HCT116 (cell line): ENCODE data around the gene CPOX. TPM values are rescaled to one million over a fixed set of nuclear protein-coding genes. Genes with fewer than 3 reads are reported as not detected.

Source experiments
- ATAC-seq: fragments of 200-7000 bp; cut with Tn5 transposase; 2 replicates; pipeline ENCODE4 v1.9.1; 2020; ENCODE audit warnings: mild to moderate bottlenecking, moderate library complexity
- BruUV-seq: library from RNA; stranded (reverse); fragments of 400-500 nt; replicated peaks from 2 replicates; lab custom pipeline; 2021; lab: Mats Ljungman, UMichigan
- CTCF ChIA-PET: fragments of 300-600 bp; sonication (Branson Sonifier 250); formaldehyde crosslinking; loops from one replicate; lab custom pipeline; 2021; ENCODE audit warnings: antibody characterized with exemption; lab: Charles Lee
- POLR2A ChIA-PET: fragments of 300-600, 350-600 bp; sonication (Branson Sonifier 250); formaldehyde crosslinking; loops from one replicate; lab custom pipeline; 2021; ENCODE audit warnings: antibody characterized with exemption; lab: Charles Lee
- RAD21 ChIA-PET, 2 experiments: fragments of 300-600 bp; sonication (Branson Sonifier 250); formaldehyde crosslinking; loops; one replicate each; lab custom pipeline; 2023; ENCODE audit warnings: low total read pairs in 2 of 2; ENCODE audit not compliant: uncharacterized antibody in 2 of 2, unreplicated experiment in 2 of 2, low non-redundant PET in 1 of 2; lab: Charles Lee
- DNase-seq: peaks from one replicate; pipeline ENCODE4 v3.0.0-alpha.2; 2010; ENCODE audit warnings: low read depth, low spot score
- H2AFZ ChIP-seq: fragments of 200-600 bp; shearing (Covaris generic), sonication (generic); 2 replicates; pipeline ENCODE4 v1.6.1; 2017; ENCODE audit warnings: low read depth, mixed run types, mixed read lengths, antibody characterized with exemption, low read length; ENCODE audit not compliant: poor library complexity, severe bottlenecking
- H3K27ac ChIP-seq: 2 replicates; pipeline ENCODE4 v1.5.1; 2012; ENCODE audit warnings: low read depth, low read length
- H3K27me3 ChIP-seq: fragments of 200-600 bp; sonication (generic); 2 replicates; pipeline ENCODE4 v1.6.1; 2016; ENCODE audit warnings: mixed run types, low read length, mixed read lengths; ENCODE audit not compliant: insufficient read depth
- H3K36me3 ChIP-seq, 2 experiments: fragments of 200-500 bp in 1 of 2; fragments of 200-600 bp in 1 of 2; sonication (Bioruptor generic) in 1 of 2; sonication (generic) in 1 of 2; 2 replicates each; pipeline versions ENCODE4 v1.5.1 to v1.6.1; 2014 to 2016; ENCODE audit warnings: low read length in 2 of 2, inconsistent platforms in 1 of 2, mixed read lengths in 1 of 2, mixed run types in 1 of 2; ENCODE audit not compliant: insufficient read depth in 2 of 2, control insufficient read depth in 1 of 2
- H3K4me1 ChIP-seq, 2 experiments: fragments of 200-600 bp in 1 of 2; sonication (generic) in 1 of 2; 2 replicates each; pipeline versions ENCODE4 v1.5.1 to v1.6.1; 2012 to 2017; ENCODE audit warnings: low read length in 2 of 2, inconsistent platforms in 1 of 2, mild to moderate bottlenecking in 1 of 2, mixed read lengths in 1 of 2, mixed run types in 1 of 2, moderate library complexity in 1 of 2; ENCODE audit not compliant: insufficient read depth in 2 of 2, control insufficient read depth in 1 of 2
- H3K4me2 ChIP-seq: fragments of 200-600 bp; sonication (generic); 2 replicates; pipeline ENCODE4 v1.6.1; 2017; ENCODE audit warnings: mixed run types, low read length, mixed read lengths
- H3K4me3 ChIP-seq, 2 experiments: fragments of 200-600 bp in 1 of 2; sonication (generic) in 1 of 2; replicated peaks in 1 of 2; 2 replicates each; pipeline ENCODE4 v1.5.1; 2011 to 2016; ENCODE audit warnings: low read length in 2 of 2, control low read depth in 1 of 2, low read depth in 1 of 2, mild to moderate bottlenecking in 1 of 2, mixed read lengths in 1 of 2, mixed run types in 1 of 2
- H3K79me2 ChIP-seq: fragments of 200-600 bp; sonication (generic); 2 replicates; pipeline ENCODE4 v1.6.1; 2017; ENCODE audit warnings: mild to moderate bottlenecking, mixed run types, low read length, moderate library complexity, mixed read lengths; ENCODE audit not compliant: insufficient read depth
- H3K9ac ChIP-seq: fragments of 200-600 bp; sonication (generic); 2 replicates; pipeline ENCODE4 v1.6.1; 2016; ENCODE audit warnings: low read length, mixed read lengths
- H3K9me2 ChIP-seq: fragments of 200-600 bp; sonication (generic), shearing (Covaris generic); 2 replicates; pipeline ENCODE4 v1.6.1; 2017; ENCODE audit warnings: mixed run types, mild to moderate bottlenecking, moderate library complexity; ENCODE audit not compliant: insufficient read depth
- H3K9me3 ChIP-seq, 2 experiments: fragments of 200-500 bp in 1 of 2; fragments of 200-600 bp in 1 of 2; sonication (Bioruptor generic) in 1 of 2; sonication (generic) in 1 of 2; 2 replicates each; pipeline ENCODE4 v1.6.1; 2014 to 2017; ENCODE audit warnings: low read length in 2 of 2, mixed read lengths in 2 of 2, inconsistent platforms in 1 of 2, low read depth in 1 of 2, mild to moderate bottlenecking in 1 of 2, mixed run types in 1 of 2, moderate library complexity in 1 of 2; ENCODE audit not compliant: control insufficient read depth in 1 of 2, insufficient read depth in 1 of 2
- H4K20me1 ChIP-seq: fragments of 200-600 bp; sonication (generic), shearing (Covaris generic); 2 replicates; pipeline ENCODE4 v1.6.1; 2017; ENCODE audit warnings: mixed run types, mild to moderate bottlenecking, moderate library complexity; ENCODE audit not compliant: insufficient read depth
- CEBPB ChIP-seq: IDR thresholded peaks from 2 replicates; pipeline ENCODE4 v1.6.1; 2012; ENCODE audit warnings: low read depth
- CTCF ChIP-seq, 3 experiments: fragments of 200-600 bp in 1 of 3; sonication (generic) in 1 of 3; IDR thresholded peaks in 2 of 3; conservative IDR thresholded peaks in 1 of 3; 2 replicates each; pipeline ENCODE4 v1.5.1; 2012 to 2017; ENCODE audit warnings: low read depth in 2 of 3, low read length in 2 of 3, antibody characterized with exemption in 1 of 3, borderline replicate concordance in 1 of 3, control low read depth in 1 of 3, mild to moderate bottlenecking in 1 of 3, mixed read lengths in 1 of 3, mixed run types in 1 of 3, moderate library complexity in 1 of 3; ENCODE audit not compliant: insufficient read depth in 1 of 3
- EZH2phosphoT487 ChIP-seq: fragments of 200-600 bp; IDR thresholded peaks from 2 replicates; pipeline ENCODE4 v1.6.1; 2018; ENCODE audit warnings: antibody characterized with exemption, borderline replicate concordance
- MAX ChIP-seq: IDR thresholded peaks from 2 replicates; pipeline ENCODE4 v1.6.1; 2012
- POLR2A ChIP-seq: IDR thresholded peaks from 2 replicates; pipeline ENCODE4 v1.7.0; 2011; ENCODE audit warnings: borderline replicate concordance; ENCODE audit not compliant: insufficient read depth, insufficient read length; ENCODE audit errors: extremely low read depth
- POLR2AphosphoS5 ChIP-seq: IDR thresholded peaks from 2 replicates; pipeline ENCODE4 v1.6.1; 2011; ENCODE audit warnings: mild to moderate bottlenecking, low read depth, low read length, moderate library complexity
- REST ChIP-seq: IDR thresholded peaks from 2 replicates; pipeline ENCODE4 v1.6.1; 2012; ENCODE audit warnings: low read depth
- SIN3A ChIP-seq: IDR thresholded peaks from 2 replicates; pipeline ENCODE4 v1.6.1; 2012; ENCODE audit warnings: low read depth
- YY1 ChIP-seq: IDR thresholded peaks from 2 replicates; pipeline ENCODE4 v1.6.1; 2011; ENCODE audit warnings: low read length, low read depth, moderate library complexity, mild to moderate bottlenecking; ENCODE audit not compliant: insufficient replicate concordance; ENCODE audit errors: extremely low read depth
- ZBTB33 ChIP-seq: IDR thresholded peaks from 2 replicates; pipeline ENCODE4 v1.6.1; 2011; ENCODE audit warnings: mild to moderate bottlenecking, low read length, moderate library complexity; ENCODE audit not compliant: insufficient replicate concordance; ENCODE audit errors: extremely low read depth
- intact Hi-C: fragments of 100-400 bp; cut with micrococcal nuclease; formaldehyde crosslinking; loops from 2 replicates; pipeline ENCODE4 v1.10.0; 2022
- total RNA-seq: library from RNA; stranded (reverse); gene quantifications from one replicate; pipeline ENCODE4 v1.2.1, GENCODE V29; 2021; ENCODE audit not compliant: unreplicated experiment

The CPOX gene
- total RNA-seq, 1 experiment from 2014 or later: 353 TPM

- Histone ChIP-seq H3K27me3 (no peaks in the 10 kb centered on the region), H3K9me2 (no peaks in the 10 kb centered on the region), H2AFZ (no peak overlapping the region), H3K79me2 (peaks cover 25% of the 10 kb centered on the region), H3K4me2 (no peak overlapping the region), H3K4me1 (peaks cover 21 to 33% of the 10 kb centered on the region in 2 experiments), H3K9ac (no peak overlapping the region), H3K4me3 (no peak overlapping the region), H3K27ac (no peak overlapping the region), H3K36me3 (peaks cover 6 to 11% of the 10 kb centered on the region in 2 experiments), H3K9me3 (no peaks in the 10 kb centered on the region), H4K20me1 (peaks cover 5% of the 10 kb centered on the region; the same call in 1 of the 2 replicates)
- ChIA-PET RAD21 (interaction anchor here in 1 of 2 experiments (0.6 kb wide), 1 partner anchor 62 kb away, joined by 3 read pairs; no protein-coding TSS in a partner anchor), CTCF (interaction anchor here (0.9 to 5.5 kb wide), 7 partner anchors 9 to 399 kb away, joined by 3 to 48 read pairs (median 5); no protein-coding TSS in a partner anchor), POLR2A (interaction anchor here (2.5 kb wide), 1 partner anchor 39 kb away, joined by 8 read pairs; no protein-coding TSS in a partner anchor)
- no peak for DNase-seq
- TF ChIP-seq EZH2phosphoT487 (no peak), SIN3A (no peak), CTCF (IDR thresholded peaks at IDR 0.05 in 2 of 3, conservative IDR thresholded peaks at IDR 0.05 in 1 of 3; ENCODE audit: borderline replicate concordance in 1 of 3, insufficient read depth in 1 of 3, low read depth in 2 of 3, low read length in 2 of 3) (no peak), YY1 (no peak), MAX (no peak), POLR2A (no peak), CEBPB (no peak), ZBTB33 (no peak), POLR2AphosphoS5 (no peak), REST (no peak)
- intact Hi-C loops: no loop called here
- ATAC-seq: no peak
- no TSS peak for BruUV-seq
Observed at GRCh38 chr3:98596087-98596486, 2.7 kb upstream of the CPOX start.
